Ecto neural progenitor cell (in vitro differentiated cells): ENCODE results near the gene JMJD1C.

ENCODE experiments used
- DNase-seq: peaks from one replicate; pipeline ENCODE4 v3.0.0-alpha.2; 2018; ENCODE audit warnings: low spot score

JMJD1C gene

GRCh38 chr10:63434866-63435854 is 30.6 kb downstream of the JMJD1C start:
- no peak for DNase-seq

- DNase-seq, result no peak
These were observed 33.6 kb downstream of the JMJD1C start for GRCh38 chr10:63431962-63432797.

- no peak for DNase-seq
These were observed 34.8 kb downstream of the JMJD1C start for GRCh38 chr10:63430999-63431356.

GRCh38 chr10:63430091-63430998 is 35.4 kb downstream of the JMJD1C start:
- DNase-seq, result no peak

GRCh38 chr10:63429281-63429680 is 36.5 kb downstream of the JMJD1C start:
- no peak for DNase-seq

- DNase-seq, result no peak
These were observed 38.8 kb downstream of the JMJD1C start for GRCh38 chr10:63427013-63427412.

- no peak for DNase-seq
These were observed 40.3 kb downstream of the JMJD1C start for GRCh38 chr10:63425512-63425911.

- DNase-seq, result no peak
These were observed 41.2 kb downstream of the JMJD1C start for GRCh38 chr10:63424576-63424975.

- DNase-seq, result no peak
These were observed 42.3 kb downstream of the JMJD1C start for GRCh38 chr10:63423494-63423893.

GRCh38 chr10:63421591-63421990 is 44.2 kb downstream of the JMJD1C start:
- no peak for DNase-seq

GRCh38 chr10:63416376-63416775 is 49.4 kb downstream of the JMJD1C start:
- no peak for DNase-seq

- DNase-seq, result no peak
These were observed 50.0 kb downstream of the JMJD1C start for GRCh38 chr10:63415640-63416244.

- DNase-seq, result no peak
These were observed 51.1 kb downstream of the JMJD1C start for GRCh38 chr10:63414481-63415260.

GRCh38 chr10:63413429-63413828 is 52.3 kb downstream of the JMJD1C start:
- no peak for DNase-seq

GRCh38 chr10:63412304-63412703 is 53.5 kb downstream of the JMJD1C start:
- DNase-seq, result no peak

- no peak for DNase-seq
These were observed 55.1 kb downstream of the JMJD1C start for GRCh38 chr10:63410633-63411032.

GRCh38 chr10:63409465-63410027 is 56.2 kb downstream of the JMJD1C start:
- DNase-seq, result no peak

- no peak for DNase-seq
These were observed 58.6 kb downstream of the JMJD1C start for GRCh38 chr10:63407136-63407662.

- DNase-seq, result no peak
These were observed 69.5 kb downstream of the JMJD1C start for GRCh38 chr10:63396133-63396761.

- DNase-seq, result no peak
These were observed 72.7 kb downstream of the JMJD1C start for GRCh38 chr10:63393050-63393449.
